SK-N-SH (cell line): Measurements from ENCODE around the gene PPAN. TPM values are rescaled to one million over a fixed set of nuclear protein-coding genes. Genes with fewer than 3 reads are reported as not detected.

ENCODE experiments used
- CTCF ChIA-PET: fragments of 300-600, 350-600 bp; formaldehyde crosslinking; extraction: SDS; loops from one replicate; lab custom pipeline; 2021; lab: Yijun Ruan, JAX
- POLR2A ChIA-PET: fragments of 350-600 bp; sonication (Branson Sonifier 250); formaldehyde crosslinking; extraction: SDS; loops from one replicate; lab custom pipeline; 2020; ENCODE audit warnings: antibody characterized with exemption, inconsistent platforms; lab: Yijun Ruan, JAX
- DNase-seq: peaks from one replicate; pipeline ENCODE4 v3.0.0; 2012
- H2AFZ ChIP-seq: fragments of 200-600 bp; sonication (generic); 2 replicates; pipeline ENCODE4 v1.8.1; 2016; ENCODE audit warnings: antibody characterized with exemption, mild to moderate bottlenecking, low read depth
- H3F3A ChIP-seq: fragments of 200-600 bp; sonication (generic); replicated peaks from 2 replicates; pipeline ENCODE3; 2016; ENCODE audit warnings: antibody characterized with exemption, mild to moderate bottlenecking; ENCODE audit not compliant: insufficient read depth
- H3K27ac ChIP-seq, 2 experiments: fragments of 200-500 bp in 1 of 2; fragments of 200-600 bp in 1 of 2; sonication (Bioruptor generic) in 1 of 2; sonication (generic), shearing (Covaris generic) in 1 of 2; 2 replicates each; pipeline versions ENCODE4 v1.5.1 to v1.6.1; 2014 to 2016; ENCODE audit warnings: low read depth in 2 of 2, inconsistent platforms in 1 of 2, low read length in 1 of 2, mild to moderate bottlenecking in 1 of 2, mixed read lengths in 1 of 2
- H3K27me3 ChIP-seq: fragments of 200-600 bp; sonication (generic), shearing (Covaris generic); 2 replicates; pipeline ENCODE4 v1.6.1; 2016; ENCODE audit warnings: mixed run types; ENCODE audit not compliant: insufficient read depth
- H3K36me3 ChIP-seq, 2 experiments: fragments of 200-500 bp in 1 of 2; fragments of 200-600 bp in 1 of 2; sonication (Bioruptor generic) in 1 of 2; sonication (generic) in 1 of 2; replicated peaks in 1 of 2; 2 replicates each; pipeline versions ENCODE3 to v1.5.1; 2014 to 2016; ENCODE audit warnings: low read length in 1 of 2, mild to moderate bottlenecking in 1 of 2; ENCODE audit not compliant: insufficient read depth in 2 of 2, control insufficient read depth in 1 of 2
- H3K4me1 ChIP-seq, 2 experiments: fragments of 200-500 bp in 1 of 2; fragments of 200-600 bp in 1 of 2; sonication (Bioruptor generic) in 1 of 2; sonication (generic), shearing (Covaris generic) in 1 of 2; 2 replicates each; pipeline versions ENCODE4 v1.5.1 to v1.6.1; 2014 to 2016; ENCODE audit warnings: low read depth in 1 of 2, low read length in 1 of 2, mixed run types in 1 of 2; ENCODE audit not compliant: insufficient read depth in 2 of 2, control insufficient read depth in 1 of 2
- H3K4me2 ChIP-seq: fragments of 200-600 bp; sonication (generic), shearing (Covaris generic); 2 replicates; pipeline ENCODE4 v1.6.1; 2017; ENCODE audit warnings: mixed run types
- H3K4me3 ChIP-seq, 2 experiments: fragments of 200-500 bp in 1 of 2; fragments of 200-600 bp in 1 of 2; sonication (Bioruptor generic) in 1 of 2; sonication (generic), shearing (Covaris generic) in 1 of 2; 2 replicates each; pipeline versions ENCODE4 v1.5.1 to v1.8.1; 2014 to 2016; ENCODE audit warnings: low read depth in 2 of 2, inconsistent platforms in 1 of 2, low read length in 1 of 2, mild to moderate bottlenecking in 1 of 2, mixed read lengths in 1 of 2, moderate library complexity in 1 of 2
- H3K79me2 ChIP-seq: fragments of 200-600 bp; sonication (generic); 2 replicates; pipeline ENCODE4 v1.8.1; 2017; ENCODE audit warnings: mild to moderate bottlenecking; ENCODE audit not compliant: insufficient read depth
- H3K9ac ChIP-seq: fragments of 200-600 bp; sonication (generic); 2 replicates; pipeline ENCODE4 v1.6.1; 2017; ENCODE audit warnings: mixed run types
- H3K9me2 ChIP-seq: fragments of 200-600 bp; sonication (generic); 2 replicates; pipeline ENCODE4 v1.6.1; 2017; ENCODE audit warnings: mixed run types
- H3K9me3 ChIP-seq: fragments of 200-600 bp; sonication (generic); 2 replicates; pipeline ENCODE4 v1.6.1; 2017; ENCODE audit warnings: mixed run types, mild to moderate bottlenecking, moderate library complexity
- H4K20me1 ChIP-seq: fragments of 200-600 bp; sonication (generic); 2 replicates; pipeline ENCODE4 v1.6.1; 2017; ENCODE audit warnings: mild to moderate bottlenecking, mixed run types; ENCODE audit not compliant: insufficient read depth
- ELF1 ChIP-seq: IDR thresholded peaks from 2 replicates; pipeline ENCODE4 v1.4.0; 2012
- EP300 ChIP-seq, 2 experiments: IDR thresholded peaks; 2 replicates each; pipeline versions ENCODE4 v1.4.0 to v1.6.1; 2012; ENCODE audit warnings: borderline replicate concordance in 1 of 2, low read depth in 1 of 2, low read length in 1 of 2
- FOXJ3 ChIP-seq: sonication (generic); formaldehyde crosslinking; IDR thresholded peaks from 2 replicates; pipeline ENCODE4 v1.5.1; 2020; ENCODE audit warnings: mild to moderate bottlenecking, missing genetic modification reagents
- GATA2 ChIP-seq: sonication (generic); formaldehyde crosslinking; IDR thresholded peaks from 2 replicates; pipeline ENCODE4 v1.5.0; 2020; ENCODE audit warnings: mild to moderate bottlenecking, missing genetic modification reagents
- IRF3 ChIP-seq: fragments of 150-350 bp; IDR thresholded peaks from 2 replicates; pipeline ENCODE4 v1.6.1; 2016; ENCODE audit warnings: mild to moderate bottlenecking, low read depth, low read length
- JUND ChIP-seq: IDR thresholded peaks from 2 replicates; pipeline ENCODE4 v1.4.0; 2012
- MAX ChIP-seq: IDR thresholded peaks from 2 replicates; pipeline ENCODE4 v1.4.0; 2012; ENCODE audit warnings: low read depth
- MXI1 ChIP-seq: IDR thresholded peaks from 2 replicates; pipeline ENCODE4 v1.6.1; 2012; ENCODE audit warnings: mild to moderate bottlenecking, low read depth, low read length, improper control_type of control experiment
- NRF1 ChIP-seq: IDR thresholded peaks from 2 replicates; pipeline ENCODE4 v1.6.1; 2012; ENCODE audit warnings: low read depth, mild to moderate bottlenecking, low read length
- RCOR1 ChIP-seq: fragments of 150-350 bp; IDR thresholded peaks from 2 replicates; pipeline ENCODE4 v1.6.1; 2017; ENCODE audit warnings: antibody characterized with exemption, low read length
- TAF1 ChIP-seq: IDR thresholded peaks from 2 replicates; pipeline ENCODE4 v1.6.1; 2012; ENCODE audit warnings: low read depth, mild to moderate bottlenecking, low read length, moderate library complexity, borderline replicate concordance
- TCF12 ChIP-seq: IDR thresholded peaks from 2 replicates; pipeline ENCODE4 v1.4.0; 2012
- TEAD4 ChIP-seq: IDR thresholded peaks from 2 replicates; pipeline ENCODE4 v1.4.0; 2012; ENCODE audit warnings: mild to moderate bottlenecking, borderline replicate concordance; ENCODE audit not compliant: insufficient read depth
- YY1 ChIP-seq: IDR thresholded peaks from 2 replicates; pipeline ENCODE4 v1.4.0; 2012; ENCODE audit warnings: low read depth, mild to moderate bottlenecking
- WGBS: methylation state at CpG from one replicate; pipeline ENCODE4 v1.1.6; 2017; ENCODE audit warnings: low lambda C conversion rate; 5-methylcytosine and 5-hydroxymethylcytosine counted together
- polyA plus RNA-seq, 3 experiments: library from polyadenylated mRNA; depleted of rRNA; stranded (reverse); fragments of >200 nt; gene quantifications; 2 replicates each; pipeline ENCODE4 v1.2.3, GENCODE V29; 2012

PPAN gene
- polyA plus RNA-seq, 1 of the 3 experiments (the other 2 are of a cell fraction) = 75.6 TPM

- H3K4me3 ChIP-seq = no peak overlapping the region
- no peaks in the 10 kb centered on the region for H3K27me3 ChIP-seq
- no peak overlapping the region for H2AFZ ChIP-seq
- H4K20me1 ChIP-seq = no peaks in the 10 kb centered on the region
- peak overlapping the region in 1 of 2 experiments; percentile 11; a peak in 1 of 4 replicates for H3K27ac ChIP-seq
- H3K9ac ChIP-seq = no peak overlapping the region
- TF ChIP-seq TAF1 (no peak), FOXJ3 (CRISPR knock-in tag) (no peak), MAX (no peak), MXI1 (no peak), EP300 (IDR thresholded peaks at IDR 0.05; ENCODE audit: borderline replicate concordance in 1 of 2, low read depth in 1 of 2, low read length in 1 of 2) (no peak), GATA2 (CRISPR knock-in tag) (no peak), NRF1 (no peak), YY1 (no peak)
- TF ChIP-seq, all 33 proteins: peak for 0
- no peaks in the 10 kb centered on the region for H3F3A ChIP-seq
- no peak overlapping the region for H3K4me2 ChIP-seq
- H3K36me3 ChIP-seq = peaks cover 49 to 73% of the 10 kb centered on the region in 2 experiments
- H3K4me1 ChIP-seq = peaks cover 0 to 6% of the 10 kb centered on the region in 2 experiments; a peak in 1 of 4 replicates
- no peaks in the 10 kb centered on the region for H3K9me2 ChIP-seq
- H3K79me2 ChIP-seq = no peaks in the 10 kb centered on the region; the same call in 1 of the 2 replicates
- H3K9me3 ChIP-seq = no peaks in the 10 kb centered on the region
- POLR2A ChIA-PET = no interaction called here
- no peak for DNase-seq
- 90% methylated on average over 7 of the region's 10 CpGs for WGBS
- CTCF ChIA-PET = interaction anchor here (0.7 to 1.2 kb wide), 3 partner anchors 22 to 114 kb away, joined by 3 read pairs; no protein-coding TSS in a partner anchor
Observed at GRCh38 chr19:10145031-10145430, 38.9 kb downstream of the PPAN start.

GRCh38 chr19:10146142-10146541 is 40.0 kb downstream of the PPAN start:
- Histone ChIP-seq H3K36me3 (peaks cover 55 to 73% of the 10 kb centered on the region in 2 experiments), H3K9ac (no peak overlapping the region), H4K20me1 (no peaks in the 10 kb centered on the region), H3K27me3 (no peaks in the 10 kb centered on the region), H2AFZ (no peak overlapping the region), H3K4me2 (no peak overlapping the region), H3K9me2 (no peaks in the 10 kb centered on the region), H3K79me2 (no peaks in the 10 kb centered on the region; the same call in 1 of the 2 replicates), H3K27ac (no peak overlapping the region), H3F3A (no peaks in the 10 kb centered on the region), H3K4me1 (peaks cover 0 to 8% of the 10 kb centered on the region in 2 experiments; a peak in 1 of 4 replicates), H3K9me3 (no peaks in the 10 kb centered on the region), H3K4me3 (no peak overlapping the region)
- POLR2A ChIA-PET = no interaction called here
- CTCF ChIA-PET = interaction anchor here (1.2 kb wide), 1 partner anchor 21 kb away, joined by 3 read pairs; no protein-coding TSS in a partner anchor
- TF ChIP-seq EP300 (IDR thresholded peaks at IDR 0.05; ENCODE audit: borderline replicate concordance in 1 of 2, low read depth in 1 of 2, low read length in 1 of 2) (no peak), ELF1 (no peak), IRF3 (no peak), TEAD4 (no peak), JUND (no peak), TCF12 (no peak), NRF1 (no peak), FOXJ3 (CRISPR knock-in tag) (no peak), RCOR1 (no peak)
- 97% methylated on average over 10 of the region's 14 CpGs for WGBS
- DNase-seq = no peak
